Uterus (tissue), 4 donors: Measurements from ENCODE around the gene KRTAP6-1. TPM values are rescaled to one million over a fixed set of nuclear protein-coding genes. Genes with fewer than 3 reads are reported as not detected.

Experiments
- DNase-seq, 2 donors: peaks; one replicate each; pipeline ENCODE4 v3.0.0-alpha.2; 2019 to 2020
- H3K27ac ChIP-seq, 2 donors: fragments of 200-600 bp; sonication (generic); 1 replicate in 1 of 2; 2 replicates in 1 of 2; pipeline ENCODE4 v1.5.1; 2016 to 2018
- H3K27me3 ChIP-seq, 2 donors: fragments of 200-600 bp; sonication (generic); one replicate each; pipeline ENCODE4 v1.5.1; 2018 to 2019; ENCODE audit warnings: control low read depth in 1 of 2
- H3K36me3 ChIP-seq, 2 donors: fragments of 200-600 bp; sonication (generic); one replicate each; pipeline ENCODE4 v1.5.1; 2019; ENCODE audit warnings: control low read depth in 1 of 2
- H3K4me1 ChIP-seq, 2 donors: fragments of 200-600 bp; sonication (generic); one replicate each; pipeline ENCODE4 v1.5.1; 2018 to 2019; ENCODE audit warnings: control low read depth in 1 of 2
- H3K4me3 ChIP-seq, 2 donors: fragments of 200-600 bp; sonication (generic); 1 replicate in 1 of 2; 2 replicates in 1 of 2; pipeline ENCODE4 v1.5.1; 2018 to 2019; ENCODE audit warnings: mild to moderate bottlenecking in 1 of 2
- H3K9me3 ChIP-seq, 2 donors: fragments of 200-600 bp; sonication (generic); one replicate each; pipeline ENCODE4 v1.5.1; 2019; ENCODE audit warnings: control low read depth in 1 of 2
- CTCF ChIP-seq, 4 experiments: fragments of 200-600 bp in 2 of 4; fragments of 450-650 bp in 2 of 4; sonication (generic) in 2 of 4; IDR thresholded peaks; one replicate each; pipeline ENCODE4 v1.5.1; 2016 to 2019; ENCODE audit warnings: antibody characterized with exemption in 4 of 4, mild to moderate bottlenecking in 2 of 4, moderate library complexity in 1 of 4
- POLR2A ChIP-seq, 2 donors: fragments of 450-650 bp; IDR thresholded peaks; one replicate each; pipeline ENCODE4 v1.6.1; 2016; ENCODE audit warnings: antibody characterized with exemption in 2 of 2, mild to moderate bottlenecking in 1 of 2, moderate library complexity in 1 of 2
- intact Hi-C: fragments of 100-400 bp; cut with DNase I; formaldehyde crosslinking; loops from one replicate; pipeline ENCODE4 v1.15.1; 2023; ENCODE audit warnings: low total_unique reads
- total RNA-seq, 4 donors: library from RNA; depleted of rRNA in 3 of 4; stranded (reverse); fragments of >200 nt in 3 of 4; gene quantifications; one replicate each; pipeline versions ENCODE4 v1.1.0 to v1.2.4, GENCODE V29; 2014 to 2023
- donor health status: DM: yes; HTN: yes; CAD: no.

Gene KRTAP6-1
- total RNA-seq, 4 donors from 2014 or later: not detected

- no peak overlapping the region for H3K4me3 ChIP-seq
- no peaks in the 10 kb centered on the region for H3K36me3 ChIP-seq
- no peaks in the 10 kb centered on the region for H3K27me3 ChIP-seq
- H3K27ac ChIP-seq: no peak overlapping the region
- intact Hi-C loops: no loop called here
- TF ChIP-seq CTCF (IDR thresholded peaks at IDR 0.05) (no peak), POLR2A (IDR thresholded peaks at IDR 0.05) (no peak)
- DNase-seq: no peak
- no peaks in the 10 kb centered on the region for H3K4me1 ChIP-seq
- H3K9me3 ChIP-seq: no peaks in the 10 kb centered on the region
Measured at GRCh38 chr21:30605968-30606367, 7.8 kb downstream of the KRTAP6-1 start.

GRCh38 chr21:30600787-30601186, 12.9 kb downstream of the KRTAP6-1 start, which contains the start of gene KRTAP22-1:
Gene KRTAP22-1, plus strand, starts transcription at chr21:30601087.
- Histone ChIP-seq H3K4me3 (no peak within 1 kb of the TSS), H3K27me3 (no peaks in the 10 kb centered on the region), H3K36me3 (no peaks in the 10 kb centered on the region), H3K4me1 (no peaks in the 10 kb centered on the region), H3K9me3 (no peaks in the 10 kb centered on the region), H3K27ac (no peak within 1 kb of the TSS)
- TF ChIP-seq POLR2A (IDR thresholded peaks at IDR 0.05) (no peak), CTCF (IDR thresholded peaks at IDR 0.05) (no peak)
- intact Hi-C loops: no loop called here
- no peak for DNase-seq

GRCh38 chr21:30598802-30599201, 14.9 kb downstream of the KRTAP6-1 start, which contains the start of gene KRTAP6-2:
Gene KRTAP6-2, minus strand, starts transcription at chr21:30598902. Its CDS starts 28 bp downstream, at chr21:30598874.
- H3K27me3 ChIP-seq: no peaks in the 10 kb centered on the region
- no peaks in the 10 kb centered on the region for H3K4me1 ChIP-seq
- TF ChIP-seq POLR2A (IDR thresholded peaks at IDR 0.05) (no peak), CTCF (IDR thresholded peaks at IDR 0.05) (no peak)
- H3K9me3 ChIP-seq: no peaks in the 10 kb centered on the region
- H3K36me3 ChIP-seq: no peaks in the 10 kb centered on the region
- no peak for DNase-seq
- no peak within 1 kb of the TSS for H3K27ac ChIP-seq
- intact Hi-C loops: no loop called here
- no peak within 1 kb of the TSS for H3K4me3 ChIP-seq

GRCh38 chr21:30592140-30592539, 21.6 kb downstream of the KRTAP6-1 start, which contains the start of gene KRTAP6-3:
Gene KRTAP6-3, plus strand, starts transcription at chr21:30592440. Its CDS starts 6 bp downstream, at chr21:30592446.
- H3K36me3 ChIP-seq: no peaks in the 10 kb centered on the region
- no peaks in the 10 kb centered on the region for H3K9me3 ChIP-seq
- H3K27ac ChIP-seq: no peak within 1 kb of the TSS
- no peaks in the 10 kb centered on the region for H3K4me1 ChIP-seq
- H3K4me3 ChIP-seq: no peak within 1 kb of the TSS
- H3K27me3 ChIP-seq: no peaks in the 10 kb centered on the region
- TF ChIP-seq CTCF (IDR thresholded peaks at IDR 0.05): no peak
- no peak for DNase-seq
- intact Hi-C loops: no loop called here

DNA sequence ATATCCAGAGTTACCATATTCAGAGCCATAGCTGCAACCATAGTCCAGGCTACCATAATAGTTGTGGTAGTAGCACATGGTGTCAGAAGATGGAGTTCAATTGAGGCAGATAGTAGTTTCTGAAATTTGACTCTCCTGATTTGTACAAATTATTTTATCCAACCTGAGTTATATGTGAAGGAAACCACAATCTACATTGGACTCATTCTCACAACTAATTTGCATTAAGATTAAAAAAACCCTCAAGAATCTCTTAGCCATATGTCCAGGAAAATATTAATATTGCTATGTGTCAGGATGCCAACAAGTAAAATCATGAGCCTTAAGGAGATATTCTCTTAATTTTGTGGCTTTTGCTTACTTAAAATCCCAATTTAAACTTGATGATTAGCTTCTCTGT, 23.4 kb downstream of the KRTAP6-1 start, which contains the start of gene KRTAP22-2:
Gene KRTAP22-2 (minus strand): TSS at position 101 of the 400 bp plus-strand sequence.
- H3K4me3 ChIP-seq: no peak within 1 kb of the TSS
- intact Hi-C loops: no loop called here

More for the DNA sequence above, 23.4 kb downstream of the KRTAP6-1 start, which contains the start of gene KRTAP22-2:
- no peak for DNase-seq
- Histone ChIP-seq H3K27me3 (no peaks in the 10 kb centered on the region), H3K9me3 (no peaks in the 10 kb centered on the region), H3K27ac (no peak within 1 kb of the TSS), H3K36me3 (no peaks in the 10 kb centered on the region), H3K4me1 (no peaks in the 10 kb centered on the region)
- TF ChIP-seq CTCF (IDR thresholded peaks at IDR 0.05) (no peak), POLR2A (IDR thresholded peaks at IDR 0.05) (no peak)
